Astrocyte (in vitro differentiated cells and primary cell): ENCODE results near the gene MEI4.

Experiments used
- EZH2 ChIP-seq: IDR thresholded peaks from 2 replicates; pipeline ENCODE4 v1.6.1; 2012; ENCODE audit warnings: mild to moderate bottlenecking, low read length, inconsistent platforms; ENCODE audit not compliant: insufficient read depth
- TF ChIP-seq, protein P1 (sequence below): IDR thresholded peaks from 2 replicates; pipeline ENCODE4 v1.5.1; 2011; ENCODE audit warnings: low read depth, mild to moderate bottlenecking, inconsistent platforms, low read length, moderate library complexity; ENCODE audit not compliant: insufficient read depth

DNA sequence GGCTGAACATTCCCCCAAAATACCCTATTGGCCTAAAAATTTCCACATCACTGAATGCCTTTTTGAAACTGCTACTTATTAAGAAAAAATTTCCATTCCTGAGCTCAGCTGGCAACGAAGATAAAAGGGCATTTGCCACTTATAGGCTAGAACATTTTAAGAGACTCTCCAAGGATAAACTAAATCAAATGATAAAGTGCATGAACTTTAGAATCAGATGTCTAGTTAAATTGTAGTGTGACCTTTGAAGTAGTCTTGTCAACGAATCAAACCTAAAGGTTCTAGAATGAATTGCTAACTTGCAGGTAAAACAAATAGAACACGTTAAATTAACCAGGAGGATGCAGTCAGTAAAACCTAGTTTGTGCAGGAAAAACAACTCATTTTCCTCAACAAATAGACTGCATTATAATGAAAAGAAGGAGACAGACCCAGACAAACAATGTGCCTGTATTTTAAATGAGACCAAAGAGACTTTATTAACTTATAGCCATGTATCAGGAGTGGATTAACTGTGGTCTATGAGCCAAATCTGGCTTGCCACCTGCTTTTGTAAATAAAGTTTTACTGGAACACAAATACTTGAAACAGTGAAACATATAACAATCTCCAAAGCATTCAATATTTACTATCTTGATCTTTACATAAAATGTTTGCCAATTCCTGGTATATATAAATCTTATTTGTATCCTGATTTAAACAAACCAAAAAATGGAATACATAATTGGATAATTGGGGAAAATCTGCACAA lies 184.4 kb downstream of the MEI4 start:
- no peak for TF ChIP-seq EZH2
- TF ChIP-seq, protein P1, sequence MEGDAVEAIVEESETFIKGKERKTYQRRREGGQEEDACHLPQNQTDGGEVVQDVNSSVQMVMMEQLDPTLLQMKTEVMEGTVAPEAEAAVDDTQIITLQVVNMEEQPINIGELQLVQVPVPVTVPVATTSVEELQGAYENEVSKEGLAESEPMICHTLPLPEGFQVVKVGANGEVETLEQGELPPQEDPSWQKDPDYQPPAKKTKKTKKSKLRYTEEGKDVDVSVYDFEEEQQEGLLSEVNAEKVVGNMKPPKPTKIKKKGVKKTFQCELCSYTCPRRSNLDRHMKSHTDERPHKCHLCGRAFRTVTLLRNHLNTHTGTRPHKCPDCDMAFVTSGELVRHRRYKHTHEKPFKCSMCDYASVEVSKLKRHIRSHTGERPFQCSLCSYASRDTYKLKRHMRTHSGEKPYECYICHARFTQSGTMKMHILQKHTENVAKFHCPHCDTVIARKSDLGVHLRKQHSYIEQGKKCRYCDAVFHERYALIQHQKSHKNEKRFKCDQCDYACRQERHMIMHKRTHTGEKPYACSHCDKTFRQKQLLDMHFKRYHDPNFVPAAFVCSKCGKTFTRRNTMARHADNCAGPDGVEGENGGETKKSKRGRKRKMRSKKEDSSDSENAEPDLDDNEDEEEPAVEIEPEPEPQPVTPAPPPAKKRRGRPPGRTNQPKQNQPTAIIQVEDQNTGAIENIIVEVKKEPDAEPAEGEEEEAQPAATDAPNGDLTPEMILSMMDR = no peak
